ENCODE measurements around the gene ELF5. TPM values are rescaled to one million over a fixed set of nuclear protein-coding genes. Genes with fewer than 3 reads are reported as not detected.

ELF5 gene
- total RNA-seq, 1 experiment from 2014 or later = not detected

DNA sequence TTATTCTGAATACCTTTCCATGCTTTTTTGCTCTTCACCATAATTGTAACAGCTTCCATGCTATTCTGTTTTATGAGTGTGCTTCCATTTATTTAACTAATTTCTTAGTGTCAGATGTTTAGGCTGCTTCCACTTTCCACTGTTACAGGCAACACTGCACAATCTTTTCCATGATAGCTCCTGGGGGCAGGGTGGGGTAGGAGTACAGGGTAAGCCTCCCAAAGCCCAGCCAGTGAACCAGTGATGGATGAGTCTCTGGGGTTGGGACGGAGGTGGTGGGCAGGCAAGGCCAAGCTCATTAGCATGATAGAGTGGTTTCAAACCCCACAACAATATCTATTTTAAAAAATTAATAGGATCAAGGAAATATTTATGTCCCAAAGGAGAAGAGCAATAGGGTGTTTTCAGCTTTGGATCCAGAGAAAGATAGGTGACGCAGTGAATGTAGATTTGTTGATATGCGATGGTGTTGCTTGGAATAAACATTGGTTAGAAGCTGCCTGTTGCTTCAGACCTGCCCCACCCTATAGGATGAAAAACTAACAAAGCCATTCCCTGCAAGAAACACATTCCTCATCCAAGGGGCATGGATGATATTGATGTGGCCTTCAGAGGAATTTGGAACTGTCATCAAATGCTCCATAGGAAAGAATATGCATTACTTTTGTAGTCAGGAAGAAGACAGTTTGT, 17.1 kb upstream of the ELF5 start:
- Histone ChIP-seq H3K4me3 (no peak overlapping the region), H3K4me1 (no peaks in the 10 kb centered on the region), H3K27ac (no peak overlapping the region), H3K9me3 (replicated peaks) (0 out of 2 replicates have a peak, but pooled peaks cover 3% of the 10 kb centered on the region), H3K27me3 (no peaks in the 10 kb centered on the region), H3K36me3 (no peaks in the 10 kb centered on the region)
- no peak for DNase-seq

DNA sequence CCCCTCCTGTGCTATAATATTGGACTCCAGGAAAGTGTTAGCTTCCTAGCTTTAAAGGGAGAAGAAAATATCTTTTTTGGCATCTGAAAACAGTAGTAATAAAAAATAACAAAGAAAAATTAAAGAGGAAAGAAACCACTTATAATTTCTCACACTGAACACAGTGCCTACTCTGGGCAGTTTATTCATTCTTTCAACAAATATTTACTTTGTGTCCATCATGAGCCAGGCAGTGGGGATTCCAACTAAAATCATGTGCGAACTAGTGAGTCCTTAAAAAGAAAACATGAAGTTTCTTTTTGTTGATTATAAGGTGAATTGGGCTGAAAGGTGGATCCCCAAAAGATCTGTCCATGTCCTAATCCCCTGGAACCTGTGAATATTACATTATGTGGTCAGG, 16.0 kb upstream of the ELF5 start:
- H3K9me3 ChIP-seq (replicated peaks) = no peaks in the 10 kb centered on the region
- no peaks in the 10 kb centered on the region for H3K36me3 ChIP-seq
- H3K4me1 ChIP-seq = no peaks in the 10 kb centered on the region
- no peak overlapping the region for H3K4me3 ChIP-seq
- H3K27me3 ChIP-seq = no peaks in the 10 kb centered on the region
- no peak overlapping the region for H3K27ac ChIP-seq
- no peak for DNase-seq

DNA sequence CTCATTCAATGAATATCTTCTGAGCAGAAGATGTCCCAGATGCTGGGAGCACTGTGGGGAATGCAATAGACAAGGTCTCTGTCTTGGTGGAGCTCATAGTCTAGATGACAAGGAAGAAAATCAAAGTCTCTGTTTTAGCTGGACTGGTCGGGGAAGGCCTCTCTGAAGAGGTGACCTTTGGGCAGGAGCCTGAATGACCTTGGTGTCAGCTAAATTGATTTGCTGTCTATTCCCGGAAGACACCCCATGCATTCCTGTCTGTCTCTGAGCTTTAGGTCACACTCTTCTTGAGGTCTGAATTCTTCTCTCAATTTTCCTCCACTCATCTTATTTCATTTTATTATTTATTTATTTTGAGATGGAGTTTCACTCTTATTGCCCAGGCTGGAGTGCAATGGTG, 14.5 kb upstream of the ELF5 start:
- no peak overlapping the region for H3K27ac ChIP-seq
- H3K27me3 ChIP-seq = 0 out of 2 replicates have a peak, but pooled peaks cover 7% of the 10 kb centered on the region
- H3K4me3 ChIP-seq = no peak overlapping the region
- H3K4me1 ChIP-seq = no peaks in the 10 kb centered on the region
- H3K36me3 ChIP-seq = no peaks in the 10 kb centered on the region
- no peaks in the 10 kb centered on the region for H3K9me3 ChIP-seq (replicated peaks)
- DNase-seq = no peak

DNA sequence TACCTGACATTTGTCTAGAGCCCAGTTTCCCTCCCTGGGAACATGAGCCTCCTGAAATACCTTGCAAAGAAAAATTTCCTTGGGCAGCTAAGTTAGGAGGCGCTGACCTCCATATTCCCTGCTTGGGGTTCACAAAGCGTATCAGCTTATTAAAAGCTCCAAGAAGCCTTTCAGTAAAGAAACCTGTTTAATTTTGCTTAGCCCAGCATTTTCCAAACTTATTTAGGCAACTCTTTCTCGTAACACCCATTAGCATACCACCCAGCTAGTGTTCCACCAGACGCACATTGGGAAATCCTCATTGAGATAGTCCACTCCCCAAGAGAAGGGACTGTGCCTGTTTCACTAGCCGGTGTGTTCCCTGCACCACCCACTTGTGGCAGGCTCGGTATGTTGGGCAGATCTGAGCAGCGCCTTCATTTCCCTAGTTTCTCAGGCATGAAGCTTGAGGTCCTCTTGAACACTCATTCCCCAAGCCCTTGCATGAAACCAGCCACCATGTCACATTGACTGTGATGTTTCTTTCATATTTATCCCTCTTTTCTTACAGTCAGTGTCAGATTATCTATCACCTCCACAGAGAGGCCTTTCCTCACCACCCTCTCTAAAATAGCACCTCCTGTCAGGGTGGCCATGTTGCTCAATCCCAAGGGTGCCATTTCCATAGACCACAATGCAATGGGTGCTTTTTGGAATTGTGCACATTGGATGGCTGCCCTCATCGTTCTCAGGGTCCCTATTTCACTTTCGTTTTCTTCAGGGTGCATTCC, 12.5 kb upstream of the ELF5 start:
- Histone ChIP-seq H3K4me1 (no peaks in the 10 kb centered on the region), H3K27me3 (0 out of 2 replicates have a peak, but pooled peaks cover 7% of the 10 kb centered on the region), H3K4me3 (no peak overlapping the region), H3K27ac (no peak overlapping the region), H3K36me3 (no peaks in the 10 kb centered on the region), H3K9me3 (replicated peaks) (no peaks in the 10 kb centered on the region)
- DNase-seq = no peak

DNA sequence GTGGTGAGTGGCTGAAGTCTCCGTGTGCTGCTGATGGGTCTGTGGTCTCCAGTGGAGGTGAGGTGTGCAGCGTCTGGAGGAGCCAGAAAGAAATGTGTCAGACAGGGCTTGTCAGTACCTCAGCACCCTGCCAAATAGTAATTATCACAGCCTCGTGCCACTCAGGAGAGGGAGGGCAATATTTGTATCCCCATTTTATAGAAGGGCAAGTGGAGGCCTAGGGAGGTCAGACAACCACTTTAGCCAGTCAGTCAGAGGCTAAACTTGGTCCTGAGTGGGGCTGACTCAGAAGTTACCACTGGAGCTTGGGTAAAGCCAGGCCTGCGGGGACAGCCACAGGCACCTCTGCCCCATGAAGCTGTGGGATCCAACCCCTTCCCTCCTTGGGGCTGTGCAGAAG, 11.5 kb upstream of the ELF5 start:
- H3K9me3 ChIP-seq (replicated peaks) = no peaks in the 10 kb centered on the region
- no peak overlapping the region for H3K4me3 ChIP-seq

DNA sequence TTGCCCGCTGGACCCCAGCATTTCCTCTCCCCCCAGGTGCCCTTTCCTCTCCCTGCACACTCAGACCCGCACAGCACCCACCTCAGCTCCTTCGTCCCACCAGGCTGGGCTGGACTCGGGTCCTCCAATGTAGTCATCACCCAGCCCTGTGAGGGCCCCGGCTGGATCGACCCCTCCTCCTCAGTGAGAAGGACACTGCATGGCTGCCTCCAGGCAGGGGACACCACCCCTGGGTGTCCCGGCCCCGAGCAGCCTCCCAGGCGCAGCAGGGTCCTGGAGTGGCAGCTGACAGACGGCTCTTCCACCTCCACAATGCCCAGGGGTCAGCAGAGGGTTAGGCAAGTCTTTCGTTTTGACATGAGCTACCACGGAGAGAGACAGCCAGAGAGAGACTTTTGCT, 11.1 kb upstream of the ELF5 start:
- no peaks in the 10 kb centered on the region for H3K9me3 ChIP-seq (replicated peaks)
- DNase-seq = no peak
- 0 out of 2 replicates have a peak, but pooled peaks cover 7% of the 10 kb centered on the region for H3K27me3 ChIP-seq
- H3K36me3 ChIP-seq = no peaks in the 10 kb centered on the region
- H3K4me3 ChIP-seq = no peak overlapping the region
- no peaks in the 10 kb centered on the region for H3K4me1 ChIP-seq
- H3K27ac ChIP-seq = no peak overlapping the region

More for the DNA sequence above, 11.5 kb upstream of the ELF5 start:
- Histone ChIP-seq H3K27ac (no peak overlapping the region), H3K4me1 (no peaks in the 10 kb centered on the region), H3K27me3 (0 out of 2 replicates have a peak, but pooled peaks cover 7% of the 10 kb centered on the region), H3K36me3 (no peaks in the 10 kb centered on the region)
- DNase-seq = no peak

DNA sequence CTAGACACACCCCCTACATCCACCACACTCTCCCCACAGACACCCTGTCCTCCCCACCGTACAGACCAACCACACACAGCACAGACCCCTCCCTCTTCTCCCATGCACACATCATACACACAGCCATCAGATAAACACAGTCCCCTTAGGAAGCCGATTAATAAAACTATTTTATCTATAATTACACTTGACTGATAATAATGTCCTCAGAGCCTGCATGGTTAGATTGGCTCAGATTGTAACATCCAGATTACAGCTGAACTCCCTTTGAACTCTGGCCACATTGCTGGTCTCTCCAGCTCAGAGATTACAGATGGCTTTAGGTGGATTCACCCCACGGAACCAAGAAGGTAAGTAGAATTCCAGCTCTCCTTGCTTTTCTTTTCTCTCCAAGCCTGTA, 9.5 kb upstream of the ELF5 start:
- H3K4me1 ChIP-seq = no peaks in the 10 kb centered on the region
- no peaks in the 10 kb centered on the region; the same call in 1 of the 2 replicates for H3K9me3 ChIP-seq (replicated peaks)
- H3K36me3 ChIP-seq = no peaks in the 10 kb centered on the region
- no peak overlapping the region for H3K4me3 ChIP-seq
- 0 out of 2 replicates have a peak, but pooled peaks cover 7% of the 10 kb centered on the region for H3K27me3 ChIP-seq
- DNase-seq = no peak
- no peak overlapping the region for H3K27ac ChIP-seq

DNA sequence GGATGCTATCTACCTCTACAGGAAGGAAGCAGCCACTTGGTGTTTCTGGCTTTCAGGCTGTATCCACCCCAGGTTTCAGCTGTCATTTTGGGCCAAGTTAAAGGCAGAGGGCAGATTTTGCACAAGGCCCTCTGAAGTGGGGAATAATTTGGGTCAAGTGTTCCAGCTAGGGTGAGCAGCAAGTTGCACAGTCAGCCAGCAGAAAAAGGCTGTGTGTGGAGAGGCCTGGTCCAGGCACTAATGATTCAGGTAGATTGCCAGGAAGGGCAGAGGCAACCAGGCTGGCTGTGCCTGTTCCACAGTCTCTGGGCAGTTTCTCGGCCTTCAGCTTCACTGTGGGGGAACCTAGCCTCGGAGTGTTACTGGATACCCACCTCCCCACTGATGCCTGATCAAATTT, 8.6 kb upstream of the ELF5 start:
- no peaks in the 10 kb centered on the region; the same call in 1 of the 2 replicates for H3K9me3 ChIP-seq (replicated peaks)
- no peak overlapping the region for H3K4me3 ChIP-seq
- no peaks in the 10 kb centered on the region for H3K4me1 ChIP-seq
- no peak overlapping the region for H3K27ac ChIP-seq
- H3K27me3 ChIP-seq = 0 out of 2 replicates have a peak, but pooled peaks cover 7% of the 10 kb centered on the region
- H3K36me3 ChIP-seq = no peaks in the 10 kb centered on the region
- DNase-seq = no peak

DNA sequence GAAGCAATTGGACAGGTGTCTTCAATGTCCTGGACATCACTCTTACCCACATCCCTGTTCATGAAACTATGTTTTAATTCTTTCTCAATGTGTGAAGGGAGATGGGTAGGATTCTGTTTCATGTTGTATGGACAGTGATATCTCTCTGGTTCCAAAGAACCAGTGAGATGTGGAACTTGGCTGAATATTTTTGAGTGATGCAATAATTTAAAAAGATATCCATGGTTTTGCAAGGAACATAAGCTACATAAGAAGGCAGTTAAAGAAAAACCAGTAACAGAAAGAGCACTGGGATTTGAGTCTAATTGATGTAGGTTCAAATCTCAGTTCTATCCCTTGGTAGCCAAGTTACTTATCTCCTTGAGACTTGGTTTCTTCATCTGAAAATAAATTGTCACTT, 7.7 kb upstream of the ELF5 start:
- no peak overlapping the region for H3K27ac ChIP-seq
- no peak overlapping the region for H3K4me3 ChIP-seq

DNA sequence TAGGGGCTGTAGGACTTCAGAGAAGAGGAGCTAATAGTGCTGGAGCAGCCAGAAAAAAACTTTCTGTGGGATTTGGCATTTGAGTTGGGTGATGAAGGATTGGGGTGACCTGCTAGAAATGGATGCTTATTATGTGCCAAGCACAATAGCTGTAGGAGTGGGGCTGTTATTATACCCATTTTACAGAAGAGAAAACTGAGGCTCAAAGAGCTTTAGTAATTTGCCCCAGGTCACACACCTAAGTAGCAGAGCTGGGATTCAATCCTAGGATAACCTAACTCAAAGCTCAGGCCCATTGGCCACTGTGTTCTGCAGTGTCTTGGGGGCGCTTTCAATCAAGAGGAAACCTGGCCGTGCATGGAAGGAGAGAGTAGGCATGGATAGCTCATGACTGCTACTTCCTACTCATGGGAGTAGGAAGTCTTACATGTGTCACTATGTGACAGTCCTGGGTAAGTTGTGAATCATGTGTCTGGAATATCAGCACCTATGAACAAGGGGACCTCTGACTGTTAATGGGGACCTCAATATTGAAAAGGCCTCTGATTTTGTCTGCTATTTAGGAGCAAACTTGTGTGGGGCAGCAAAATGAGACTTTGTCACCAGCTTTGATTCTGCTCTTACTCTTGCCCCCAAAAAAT, 6.1 kb upstream of the ELF5 start:
- DNase-seq = no peak
- Histone ChIP-seq H3K36me3 (no peaks in the 10 kb centered on the region), H3K9me3 (replicated peaks) (no peaks in the 10 kb centered on the region; the same call in 1 of the 2 replicates), H3K27ac (no peak overlapping the region), H3K4me1 (no peaks in the 10 kb centered on the region), H3K27me3 (0 out of 2 replicates have a peak, but pooled peaks cover 7% of the 10 kb centered on the region), H3K4me3 (no peak overlapping the region)

More for the DNA sequence above, 7.7 kb upstream of the ELF5 start:
- Histone ChIP-seq H3K9me3 (replicated peaks) (no peaks in the 10 kb centered on the region; the same call in 1 of the 2 replicates), H3K4me1 (no peaks in the 10 kb centered on the region), H3K36me3 (no peaks in the 10 kb centered on the region), H3K27me3 (0 out of 2 replicates have a peak, but pooled peaks cover 7% of the 10 kb centered on the region)
- DNase-seq = no peak

DNA sequence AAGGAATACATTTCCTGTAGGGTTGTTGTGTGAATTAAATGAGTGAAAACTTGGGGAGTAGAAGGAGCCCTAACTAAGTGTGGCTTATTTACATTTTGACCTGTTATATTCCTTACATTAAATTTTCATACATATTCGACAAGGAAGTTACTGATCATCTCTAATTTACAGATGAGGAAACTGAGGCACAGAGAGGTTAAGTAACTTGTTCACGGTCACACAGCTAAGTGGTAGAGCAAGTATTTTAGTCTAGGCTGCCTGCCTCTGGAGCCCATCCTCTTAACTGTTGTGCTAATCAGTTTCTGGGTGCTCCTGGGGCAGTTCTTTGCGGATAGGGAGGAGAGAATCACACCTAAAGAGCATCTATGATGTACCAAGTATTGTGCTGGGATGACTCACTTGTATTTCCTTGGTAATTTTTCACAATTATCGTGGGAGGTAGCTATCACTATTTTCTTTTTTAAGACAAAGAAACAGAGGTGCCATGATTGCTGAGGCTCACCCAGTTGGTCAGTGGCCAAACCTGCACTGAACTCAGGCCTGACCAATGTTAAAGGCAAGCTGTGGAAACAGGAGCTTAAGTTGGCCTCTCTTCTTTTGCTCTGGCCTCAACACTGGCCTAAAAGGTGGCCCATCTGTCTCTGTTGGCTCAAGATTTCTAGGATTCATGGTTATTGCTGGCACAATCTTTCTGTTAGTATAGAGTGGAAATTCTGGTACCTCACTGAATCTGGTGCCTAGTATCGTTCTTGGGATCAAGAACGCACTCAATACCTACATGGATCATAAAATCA, 2.9 kb upstream of the ELF5 start:
- Histone ChIP-seq H3K4me1 (no peaks in the 10 kb centered on the region), H3K4me3 (no peak overlapping the region), H3K9me3 (replicated peaks) (no peaks in the 10 kb centered on the region; the same call in 1 of the 2 replicates), H3K36me3 (no peaks in the 10 kb centered on the region), H3K27me3 (no peaks in the 10 kb centered on the region), H3K27ac (no peak overlapping the region)
- DNase-seq = no peak

DNA sequence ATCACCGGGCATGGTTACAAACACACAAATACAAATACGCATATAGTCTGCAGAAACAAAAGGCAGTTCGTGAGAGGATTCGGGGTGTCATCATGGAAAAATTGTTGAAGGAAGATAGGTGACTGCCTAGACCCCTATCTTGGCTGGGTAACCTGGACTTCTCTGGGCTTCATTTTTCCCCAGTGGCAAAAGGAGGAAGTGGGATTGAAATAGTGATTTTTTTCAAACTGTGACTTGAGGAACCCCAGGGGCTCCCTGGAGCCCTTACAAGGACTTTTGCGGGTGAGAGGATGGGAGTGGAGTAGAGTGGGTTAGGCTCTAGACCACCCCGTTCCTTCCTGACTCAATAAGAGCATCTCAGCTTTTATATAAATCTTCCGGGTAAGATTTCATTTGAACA, 1.0 kb upstream of the ELF5 start:
- Histone ChIP-seq H3K27me3 (no peaks in the 10 kb centered on the region), H3K4me1 (no peaks in the 10 kb centered on the region), H3K9me3 (replicated peaks) (no peaks in the 10 kb centered on the region; the same call in 1 of the 2 replicates), H3K4me3 (no peak overlapping the region), H3K27ac (no peak overlapping the region), H3K36me3 (no peaks in the 10 kb centered on the region)
- DNase-seq = no peak

DNA sequence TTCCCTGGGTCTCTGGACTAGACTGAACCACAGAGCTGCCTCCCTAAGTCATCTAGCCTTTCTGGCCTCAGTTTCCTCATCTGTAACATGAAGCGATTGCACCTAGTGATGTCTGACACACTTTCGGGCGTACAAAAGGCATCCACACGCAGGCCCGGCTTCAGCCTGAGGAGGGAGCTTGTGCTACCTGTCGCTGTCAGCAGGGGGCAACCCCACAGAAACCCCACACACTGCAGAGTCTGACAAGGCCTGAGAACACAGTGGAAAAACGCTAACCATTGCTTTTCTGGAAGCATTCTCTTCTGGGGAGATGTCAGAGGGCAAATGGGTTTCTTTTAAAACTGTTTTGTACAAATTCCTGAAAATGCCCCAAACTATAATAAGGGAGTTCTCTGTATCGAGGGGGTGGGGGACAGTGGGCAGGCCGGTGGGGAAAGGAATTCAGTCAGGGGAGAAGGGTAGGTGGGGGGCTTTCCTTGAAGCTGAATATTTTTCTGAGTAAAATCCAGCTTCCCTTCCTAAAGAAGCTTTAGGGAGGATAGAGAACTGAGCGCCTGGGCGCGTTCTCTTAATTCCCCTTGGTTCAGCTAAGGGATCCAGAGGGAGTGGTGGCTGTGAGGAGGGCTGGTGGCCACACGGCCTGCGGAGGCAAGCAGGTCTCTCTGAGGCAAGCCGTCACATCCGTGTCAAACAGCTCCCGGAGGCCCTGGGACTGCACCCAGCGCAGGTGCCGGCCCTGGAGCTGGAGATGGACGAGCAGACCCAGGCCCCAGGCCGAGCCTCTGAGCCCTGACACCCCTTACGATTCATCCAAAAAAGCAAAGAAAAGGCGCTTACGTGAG, 533 bp downstream of the ELF5 start:
- Histone ChIP-seq H3K4me3 (no peak overlapping the region), H3K36me3 (no peaks in the 10 kb centered on the region), H3K4me1 (no peaks in the 10 kb centered on the region), H3K27me3 (no peaks in the 10 kb centered on the region), H3K9me3 (replicated peaks) (no peaks in the 10 kb centered on the region), H3K27ac (no peak overlapping the region)
- DNase-seq = peak; percentile 25 to 58

DNA sequence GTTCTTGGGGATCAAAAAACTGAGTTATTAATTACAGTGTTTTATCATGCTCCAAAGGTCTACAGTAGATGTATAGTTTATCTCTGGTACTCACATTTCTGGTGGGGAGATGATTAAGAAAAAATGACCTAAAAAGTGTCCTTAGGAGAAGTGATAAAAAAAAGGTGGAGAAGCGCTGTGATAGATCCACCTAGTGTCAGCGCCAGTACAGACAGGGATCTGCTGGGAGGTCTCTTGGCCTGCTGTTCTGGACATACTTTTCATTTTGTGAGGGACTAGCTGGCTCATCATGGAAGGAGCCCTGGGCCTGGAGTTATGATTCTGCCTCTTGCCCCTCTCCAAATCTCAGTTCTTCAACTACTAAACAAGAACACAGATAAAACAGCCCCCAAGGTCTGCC, 2.9 kb downstream of the ELF5 start:
- H3K9me3 ChIP-seq (replicated peaks) = no peaks in the 10 kb centered on the region
- H3K36me3 ChIP-seq = no peaks in the 10 kb centered on the region
- no peak overlapping the region for H3K4me3 ChIP-seq
- DNase-seq = no peak
- H3K4me1 ChIP-seq = no peaks in the 10 kb centered on the region
- H3K27ac ChIP-seq = no peak overlapping the region
- no peaks in the 10 kb centered on the region for H3K27me3 ChIP-seq

All from SJCRH30 (cell line).